Osteocyte (in vitro differentiated cells): Measurements from ENCODE around the gene ASIC4. TPM values are rescaled to one million over a fixed set of nuclear protein-coding genes. Genes with fewer than 3 reads are reported as not detected.
A peak's percentile ranks its signal among the peaks of the same experiment; 100 is the strongest.

Experiments
- DNase-seq: peaks from one replicate; pipeline ENCODE4 v3.0.0; 2021; ENCODE audit warnings: mixed read lengths; ENCODE audit not compliant: unreplicated experiment; ENCODE audit errors: extremely low spot score
- H3K27ac Mint-ChIP-seq: one replicate; pipeline ENCODE4 v1.8.0; 2021; ENCODE audit warnings: mild to moderate bottlenecking, mixed read lengths; ENCODE audit not compliant: unreplicated experiment
- H3K27me3 Mint-ChIP-seq: one replicate; pipeline ENCODE4 v1.8.0; 2021; ENCODE audit warnings: mixed read lengths; ENCODE audit not compliant: unreplicated experiment
- H3K36me3 Mint-ChIP-seq: one replicate; pipeline ENCODE4 v1.8.0; 2021; ENCODE audit warnings: mixed read lengths; ENCODE audit not compliant: unreplicated experiment
- H3K4me1 Mint-ChIP-seq: one replicate; pipeline ENCODE4 v1.8.0; 2021; ENCODE audit warnings: mixed read lengths; ENCODE audit not compliant: unreplicated experiment
- H3K4me3 Mint-ChIP-seq: one replicate; pipeline ENCODE4 v1.8.0; 2021; ENCODE audit warnings: mild to moderate bottlenecking, moderate library complexity, mixed read lengths; ENCODE audit not compliant: unreplicated experiment
- H3K9me3 Mint-ChIP-seq: one replicate; pipeline ENCODE4 v1.8.0; 2021; ENCODE audit warnings: mixed read lengths; ENCODE audit not compliant: unreplicated experiment
- CTCF ChIP-seq: fragments of 200-600 bp; sonication (generic); IDR thresholded peaks from 2 replicates; pipeline ENCODE4 v1.5.0; 2021; ENCODE audit warnings: antibody characterized with exemption, mild to moderate bottlenecking, moderate library complexity
- total RNA-seq: library from RNA; stranded (reverse); gene quantifications from 2 replicates; pipeline ENCODE4 v1.2.1, GENCODE V29; 2021

Gene ASIC4
- total RNA-seq, 1 donor from 2014 or later = 0.11 TPM

GRCh38 chr2:219497495-219498279 is 16.6 kb upstream of the ASIC4 start:
- peak overlapping the region; percentile 99 for H3K27ac Mint-ChIP-seq
- peaks cover 4% of the 10 kb centered on the region for H3K36me3 Mint-ChIP-seq
- H3K4me1 Mint-ChIP-seq = peaks cover 25% of the 10 kb centered on the region
- no peaks in the 10 kb centered on the region for H3K27me3 Mint-ChIP-seq
- H3K9me3 Mint-ChIP-seq = no peaks in the 10 kb centered on the region
- TF ChIP-seq CTCF = no peak
- H3K4me3 Mint-ChIP-seq = peak overlapping the region; percentile 97
- peak; percentile 92 for DNase-seq

- Mint-ChIP-seq H3K27me3 (no peaks in the 10 kb centered on the region), H3K4me1 (peaks cover 25% of the 10 kb centered on the region), H3K9me3 (no peaks in the 10 kb centered on the region), H3K36me3 (peaks cover 4% of the 10 kb centered on the region), H3K27ac (peak within 1 kb of the TSS; percentile 99), H3K4me3 (peak within 1 kb of the TSS; percentile 97)
- TF ChIP-seq CTCF = peak; percentile 9
- peak; percentile 97 for DNase-seq
Measured at GRCh38 chr2:219498280-219499057, 15.8 kb upstream of the ASIC4 start, which contains the start of gene GMPPA. Gene GMPPA (plus strand): TSS chr2:219498891. CDS start chr2:219499976, 1,085 bp downstream.

GRCh38 chr2:219499058-219499307 is 15.3 kb upstream of the ASIC4 start:
- H3K36me3 Mint-ChIP-seq = peaks cover 7% of the 10 kb centered on the region
- peaks cover 25% of the 10 kb centered on the region for H3K4me1 Mint-ChIP-seq
- no peaks in the 10 kb centered on the region for H3K9me3 Mint-ChIP-seq
- peak overlapping the region; percentile 97 for H3K4me3 Mint-ChIP-seq
- no peak for TF ChIP-seq CTCF
- DNase-seq = no peak
- H3K27ac Mint-ChIP-seq = peak overlapping the region; percentile 99
- no peaks in the 10 kb centered on the region for H3K27me3 Mint-ChIP-seq

- Mint-ChIP-seq H3K36me3 (peaks cover 12% of the 10 kb centered on the region), H3K9me3 (no peaks in the 10 kb centered on the region), H3K27ac (peak overlapping the region; percentile 99), H3K27me3 (no peaks in the 10 kb centered on the region), H3K4me3 (peak overlapping the region; percentile 97), H3K4me1 (peaks cover 25% of the 10 kb centered on the region)
- TF ChIP-seq CTCF = no peak
- no peak for DNase-seq
Measured at GRCh38 chr2:219499555-219499954, 14.7 kb upstream of the ASIC4 start.

GRCh38 chr2:219500135-219500534 is 14.1 kb upstream of the ASIC4 start:
- Mint-ChIP-seq H3K27ac (peak overlapping the region; percentile 61), H3K9me3 (no peaks in the 10 kb centered on the region), H3K4me1 (peaks cover 25% of the 10 kb centered on the region), H3K36me3 (peaks cover 13% of the 10 kb centered on the region), H3K4me3 (peak overlapping the region; percentile 97), H3K27me3 (no peaks in the 10 kb centered on the region)
- DNase-seq = no peak
- TF ChIP-seq CTCF = peak; percentile 40
